ENCODE results near the gene GRIA4. TPM values are rescaled to one million over a fixed set of nuclear protein-coding genes. Genes with fewer than 3 reads are reported as not detected.

Gene GRIA4
- total and polyA plus RNA-seq, 2 donors: 3.1 TPM; not detected in 1

- WGBS: 51% methylated on average over 2 of the region's 2 CpGs
- DNase-seq (ENCODE audit: extremely low spot score): no peak
- Histone ChIP-seq H3K27ac (ENCODE audit: low read depth) (no peak overlapping the region), H3K4me3 (ENCODE audit: low read depth, low read length) (no peak overlapping the region), H3K4me1 (ENCODE audit: insufficient read depth) (no peaks in the 10 kb centered on the region), H3K36me3 (ENCODE audit: insufficient read depth) (no peaks in the 10 kb centered on the region)
These were observed 313.4 kb downstream of the GRIA4 start for GRCh38 chr11:105923252-105923651.

- 17% methylated on average over 3 of the region's 3 CpGs for WGBS
- Histone ChIP-seq H3K27ac (ENCODE audit: low read depth) (no peak overlapping the region), H3K36me3 (ENCODE audit: insufficient read depth) (no peaks in the 10 kb centered on the region), H3K4me3 (ENCODE audit: low read depth, low read length) (no peak overlapping the region), H3K4me1 (ENCODE audit: insufficient read depth) (no peaks in the 10 kb centered on the region)
- no peak for DNase-seq (ENCODE audit: extremely low spot score)
These were observed 313.9 kb downstream of the GRIA4 start for GRCh38 chr11:105923807-105924206.

- H3K4me3 ChIP-seq (ENCODE audit: low read depth, low read length): no peak overlapping the region
- WGBS: 46% methylated on average over 3 of the region's 3 CpGs
- no peak overlapping the region for H3K27ac ChIP-seq (ENCODE audit: low read depth)
- H3K36me3 ChIP-seq (ENCODE audit: insufficient read depth): no peaks in the 10 kb centered on the region
- no peak for DNase-seq (ENCODE audit: extremely low spot score)
- no peaks in the 10 kb centered on the region for H3K4me1 ChIP-seq (ENCODE audit: insufficient read depth)
These were observed 319.4 kb downstream of the GRIA4 start for GRCh38 chr11:105929084-105929955.

GRCh38 chr11:105933695-105934094 lies 323.8 kb downstream of the GRIA4 start:
- no peak overlapping the region for H3K4me3 ChIP-seq (ENCODE audit: low read depth, low read length)
- H3K27ac ChIP-seq (ENCODE audit: low read depth): no peak overlapping the region
- DNase-seq (ENCODE audit: extremely low spot score): no peak
- 92% methylated on average over 6 of the region's 6 CpGs for WGBS
- H3K36me3 ChIP-seq (ENCODE audit: insufficient read depth): no peaks in the 10 kb centered on the region
- peaks cover 2% of the 10 kb centered on the region for H3K4me1 ChIP-seq (ENCODE audit: insufficient read depth)

- H3K4me3 ChIP-seq (ENCODE audit: low read depth, low read length): no peak overlapping the region
- no peaks in the 10 kb centered on the region for H3K36me3 ChIP-seq (ENCODE audit: insufficient read depth)
- DNase-seq (ENCODE audit: extremely low spot score): no peak
- 29% methylated on average over 2 of the region's 2 CpGs for WGBS
- no peak overlapping the region for H3K27ac ChIP-seq (ENCODE audit: low read depth)
- H3K4me1 ChIP-seq (ENCODE audit: insufficient read depth): peaks cover 2% of the 10 kb centered on the region
These were observed 325.9 kb downstream of the GRIA4 start for GRCh38 chr11:105935791-105936190.

GRCh38 chr11:105937331-105937730 lies 327.5 kb downstream of the GRIA4 start:
- no peak overlapping the region for H3K27ac ChIP-seq (ENCODE audit: low read depth)
- no peaks in the 10 kb centered on the region for H3K36me3 ChIP-seq (ENCODE audit: insufficient read depth)
- DNase-seq (ENCODE audit: extremely low spot score): no peak
- peaks cover 2% of the 10 kb centered on the region for H3K4me1 ChIP-seq (ENCODE audit: insufficient read depth)
- H3K4me3 ChIP-seq (ENCODE audit: low read depth, low read length): no peak overlapping the region
- 20% methylated on average over 4 of the region's 4 CpGs for WGBS

- 33% methylated on average over 2 of the region's 2 CpGs for WGBS
- H3K4me1 ChIP-seq (ENCODE audit: insufficient read depth): peaks cover 2% of the 10 kb centered on the region
- H3K36me3 ChIP-seq (ENCODE audit: insufficient read depth): no peaks in the 10 kb centered on the region
- no peak overlapping the region for H3K27ac ChIP-seq (ENCODE audit: low read depth)
- no peak overlapping the region for H3K4me3 ChIP-seq (ENCODE audit: low read depth, low read length)
- no peak for DNase-seq (ENCODE audit: extremely low spot score)
These were observed 327.9 kb downstream of the GRIA4 start for GRCh38 chr11:105937738-105938137.

- Histone ChIP-seq H3K4me1 (ENCODE audit: insufficient read depth) (no peaks in the 10 kb centered on the region), H3K4me3 (ENCODE audit: low read depth, low read length) (no peak overlapping the region), H3K36me3 (ENCODE audit: insufficient read depth) (no peaks in the 10 kb centered on the region), H3K27ac (ENCODE audit: low read depth) (no peak overlapping the region)
- WGBS: 20% methylated on average over 2 of the region's 2 CpGs
- no peak for DNase-seq (ENCODE audit: extremely low spot score)
These were observed 333.0 kb downstream of the GRIA4 start for GRCh38 chr11:105942921-105943320.

GRCh38 chr11:105948918-105949590 lies 339.2 kb downstream of the GRIA4 start:
- Histone ChIP-seq H3K27ac (ENCODE audit: low read depth) (no peak overlapping the region), H3K36me3 (ENCODE audit: insufficient read depth) (no peaks in the 10 kb centered on the region), H3K4me3 (ENCODE audit: low read depth, low read length) (no peak overlapping the region), H3K4me1 (ENCODE audit: insufficient read depth) (no peaks in the 10 kb centered on the region)
- WGBS: 24% methylated on average over 4 of the region's 4 CpGs
- no peak for DNase-seq (ENCODE audit: extremely low spot score)

GRCh38 chr11:105953886-105954285 lies 344.0 kb downstream of the GRIA4 start:
- DNase-seq (ENCODE audit: extremely low spot score): no peak
- H3K4me1 ChIP-seq (ENCODE audit: insufficient read depth): no peaks in the 10 kb centered on the region
- H3K4me3 ChIP-seq (ENCODE audit: low read depth, low read length): no peak overlapping the region
- no peak overlapping the region for H3K27ac ChIP-seq (ENCODE audit: low read depth)
- no peaks in the 10 kb centered on the region for H3K36me3 ChIP-seq (ENCODE audit: insufficient read depth)

- H3K36me3 ChIP-seq (ENCODE audit: insufficient read depth): no peaks in the 10 kb centered on the region
- WGBS: 83% methylated on average over 22 of the region's 22 CpGs
These were observed 350.7 kb downstream of the GRIA4 start for GRCh38 chr11:105960252-105961245.

GRCh38 chr11:105968021-105968697 lies 358.3 kb downstream of the GRIA4 start:
- H3K4me1 ChIP-seq (ENCODE audit: insufficient read depth): no peaks in the 10 kb centered on the region
- H3K4me3 ChIP-seq (ENCODE audit: low read depth, low read length): no peak overlapping the region
- no peak overlapping the region for H3K27ac ChIP-seq (ENCODE audit: low read depth)
- no peaks in the 10 kb centered on the region for H3K36me3 ChIP-seq (ENCODE audit: insufficient read depth)
- DNase-seq (ENCODE audit: extremely low spot score): no peak
- 85% methylated on average over 3 of the region's 3 CpGs for WGBS

More at GRCh38 chr11:105960252-105961245, 350.7 kb downstream of the GRIA4 start:
- DNase-seq (ENCODE audit: extremely low spot score): no peak
- H3K27ac ChIP-seq (ENCODE audit: low read depth): no peak overlapping the region
- no peak overlapping the region for H3K4me3 ChIP-seq (ENCODE audit: low read depth, low read length)
- no peaks in the 10 kb centered on the region for H3K4me1 ChIP-seq (ENCODE audit: insufficient read depth)

- Histone ChIP-seq H3K4me1 (ENCODE audit: insufficient read depth) (no peaks in the 10 kb centered on the region), H3K27ac (ENCODE audit: low read depth) (no peak overlapping the region), H3K4me3 (ENCODE audit: low read depth, low read length) (no peak overlapping the region), H3K36me3 (ENCODE audit: insufficient read depth) (no peaks in the 10 kb centered on the region)
- DNase-seq (ENCODE audit: extremely low spot score): no peak
- 69% methylated on average over 1 of the region's 1 CpG for whole genome bisulfite sequencing
These were observed 359.9 kb downstream of the GRIA4 start for GRCh38 chr11:105969756-105970155.
